Osteoblast (primary cell): Measurements from ENCODE around the gene VMA21. TPM values are rescaled to one million over a fixed set of nuclear protein-coding genes. Genes with fewer than 3 reads are reported as not detected.

Source experiments
- DNase-seq: peaks from one replicate; pipeline ENCODE4 v3.0.0; 2011; ENCODE audit warnings: low spot score, mixed read lengths; ENCODE audit not compliant: insufficient read length; ENCODE audit errors: missing footprints
- H2AFZ ChIP-seq: 2 replicates; pipeline ENCODE4 v1.6.0; 2011; ENCODE audit warnings: mild to moderate bottlenecking, low read length
- H3K27ac ChIP-seq: 2 replicates; pipeline ENCODE4 v1.5.1; 2011; ENCODE audit warnings: mild to moderate bottlenecking, low read depth, low read length, moderate library complexity
- H3K27me3 ChIP-seq: 2 replicates; pipeline ENCODE4 v1.6.0; 2012; ENCODE audit warnings: mild to moderate bottlenecking, control low read depth, inconsistent platforms, low read length, moderate library complexity; ENCODE audit not compliant: insufficient read depth
- H3K36me3 ChIP-seq: 2 replicates; pipeline ENCODE4 v1.5.1; 2011; ENCODE audit warnings: mild to moderate bottlenecking, low read length, control low read depth, moderate library complexity; ENCODE audit not compliant: insufficient read depth
- H3K4me1 ChIP-seq: 2 replicates; pipeline ENCODE4 v1.5.1; 2011; ENCODE audit warnings: mild to moderate bottlenecking, low read length, control low read depth, moderate library complexity; ENCODE audit not compliant: insufficient read depth
- H3K4me2 ChIP-seq: 2 replicates; pipeline ENCODE4 v1.6.0; 2011; ENCODE audit warnings: mild to moderate bottlenecking, low read length; ENCODE audit not compliant: insufficient read depth
- H3K4me3 ChIP-seq: fragments of 200-600 bp; sonication (generic); 3 replicates; pipeline ENCODE4 v1.5.1; 2012; ENCODE audit warnings: mild to moderate bottlenecking, low read length, inconsistent platforms; ENCODE audit not compliant: insufficient read depth
- H3K79me2 ChIP-seq: 2 replicates; pipeline ENCODE4 v1.6.0; 2012; ENCODE audit warnings: mild to moderate bottlenecking, low read length, control low read depth, inconsistent platforms; ENCODE audit not compliant: insufficient read depth
- H3K9me3 ChIP-seq: 2 replicates; pipeline ENCODE4 v1.5.1; 2011; ENCODE audit warnings: low read depth, low read length, control low read depth
- H4K20me1 ChIP-seq: 2 replicates; pipeline ENCODE4 v1.6.0; 2012; ENCODE audit warnings: mild to moderate bottlenecking, low read length, control low read depth; ENCODE audit not compliant: insufficient read depth
- total RNA-seq: library from RNA; depleted of rRNA; stranded (reverse); fragments of >200 nt; gene quantifications from 2 replicates; pipeline ENCODE4 v1.2.3, GENCODE V29; 2012
- TF ChIP-seq, protein P1 (sequence below): IDR thresholded peaks from 2 replicates; pipeline ENCODE4 v1.5.1; 2011; ENCODE audit warnings: mild to moderate bottlenecking, low read depth, low read length, moderate library complexity; ENCODE audit errors: extremely low read depth

VMA21 gene
- total RNA-seq, 1 donor: 62.6 TPM

DNA sequence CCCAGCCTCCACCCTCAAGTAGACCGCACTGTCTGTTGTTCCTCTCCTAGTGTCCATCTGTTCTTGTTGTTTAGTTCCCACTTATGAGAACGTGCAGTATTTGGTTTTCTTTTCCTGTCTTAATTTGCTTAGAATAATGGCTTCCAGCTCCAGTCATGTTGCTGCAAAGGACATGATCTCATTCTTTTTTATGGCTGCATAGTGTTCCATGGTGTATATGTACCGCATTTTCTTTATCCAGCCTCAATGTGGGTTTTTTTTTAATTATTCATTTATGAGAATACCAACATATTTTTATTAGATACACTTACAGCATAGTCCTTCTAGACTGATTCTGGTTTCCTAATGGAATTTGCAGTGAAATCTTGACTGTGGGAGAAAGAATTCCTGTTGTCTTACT, 1.3 kb downstream of the VMA21 start:
- peaks cover 61% of the 10 kb centered on the region for H3K79me2 ChIP-seq
- DNase-seq: no peak
- peak overlapping the region; percentile 95 for H3K4me2 ChIP-seq
- TF ChIP-seq, protein P1, sequence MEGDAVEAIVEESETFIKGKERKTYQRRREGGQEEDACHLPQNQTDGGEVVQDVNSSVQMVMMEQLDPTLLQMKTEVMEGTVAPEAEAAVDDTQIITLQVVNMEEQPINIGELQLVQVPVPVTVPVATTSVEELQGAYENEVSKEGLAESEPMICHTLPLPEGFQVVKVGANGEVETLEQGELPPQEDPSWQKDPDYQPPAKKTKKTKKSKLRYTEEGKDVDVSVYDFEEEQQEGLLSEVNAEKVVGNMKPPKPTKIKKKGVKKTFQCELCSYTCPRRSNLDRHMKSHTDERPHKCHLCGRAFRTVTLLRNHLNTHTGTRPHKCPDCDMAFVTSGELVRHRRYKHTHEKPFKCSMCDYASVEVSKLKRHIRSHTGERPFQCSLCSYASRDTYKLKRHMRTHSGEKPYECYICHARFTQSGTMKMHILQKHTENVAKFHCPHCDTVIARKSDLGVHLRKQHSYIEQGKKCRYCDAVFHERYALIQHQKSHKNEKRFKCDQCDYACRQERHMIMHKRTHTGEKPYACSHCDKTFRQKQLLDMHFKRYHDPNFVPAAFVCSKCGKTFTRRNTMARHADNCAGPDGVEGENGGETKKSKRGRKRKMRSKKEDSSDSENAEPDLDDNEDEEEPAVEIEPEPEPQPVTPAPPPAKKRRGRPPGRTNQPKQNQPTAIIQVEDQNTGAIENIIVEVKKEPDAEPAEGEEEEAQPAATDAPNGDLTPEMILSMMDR: no peak
- H3K4me3 ChIP-seq: peak overlapping the region; percentile 83
- H4K20me1 ChIP-seq: peaks cover 14% of the 10 kb centered on the region
- H3K9me3 ChIP-seq: no peaks in the 10 kb centered on the region
- no peaks in the 10 kb centered on the region for H3K36me3 ChIP-seq
- no peak overlapping the region for H2AFZ ChIP-seq
- peaks cover 16% of the 10 kb centered on the region for H3K4me1 ChIP-seq
- H3K27me3 ChIP-seq: no peaks in the 10 kb centered on the region
- no peak overlapping the region for H3K27ac ChIP-seq

DNA sequence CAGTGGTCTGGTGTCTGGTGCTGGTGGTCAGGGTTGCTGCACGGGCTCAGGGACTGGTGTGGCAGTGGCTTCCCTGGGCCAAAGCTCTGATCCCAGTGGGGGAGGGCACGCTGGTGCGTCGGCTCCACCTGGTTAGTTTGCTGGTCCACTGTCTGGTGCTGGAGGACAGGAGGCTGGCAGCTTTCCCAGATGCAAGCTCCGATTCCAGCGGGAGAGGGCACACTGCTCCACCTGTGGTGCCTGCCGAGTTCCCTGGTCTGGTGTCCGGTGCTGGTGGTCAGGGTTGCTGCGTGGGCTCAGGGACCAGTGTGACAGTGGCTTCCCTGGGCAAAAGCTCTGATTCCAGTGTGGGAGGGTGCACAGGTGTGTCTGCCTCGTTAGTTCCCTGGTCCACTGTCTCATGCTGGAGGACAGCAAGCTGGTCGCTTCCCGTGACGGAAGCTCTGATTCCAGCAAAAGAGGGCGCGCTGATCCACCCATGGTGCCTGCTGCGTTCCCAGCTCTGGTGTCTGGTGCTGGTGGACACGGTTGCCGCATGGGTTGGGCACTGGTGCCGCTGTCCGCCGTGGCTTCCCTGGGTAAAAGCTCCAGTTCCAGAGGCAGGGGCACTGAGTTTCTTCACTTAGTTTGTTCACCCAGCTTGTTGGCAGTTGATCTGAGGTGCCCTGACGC, 5.8 kb downstream of the VMA21 start:
- TF ChIP-seq, protein P1: no peak
- Histone ChIP-seq H3K27me3 (no peaks in the 10 kb centered on the region), H3K4me1 (peaks cover 5% of the 10 kb centered on the region), H3K27ac (no peak overlapping the region), H3K4me3 (no peak overlapping the region), H3K36me3 (peaks cover 7% of the 10 kb centered on the region), H3K79me2 (peaks cover 61% of the 10 kb centered on the region), H2AFZ (no peak overlapping the region), H3K9me3 (no peaks in the 10 kb centered on the region), H3K4me2 (no peak overlapping the region), H4K20me1 (peaks cover 15% of the 10 kb centered on the region)
- no peak for DNase-seq

DNA sequence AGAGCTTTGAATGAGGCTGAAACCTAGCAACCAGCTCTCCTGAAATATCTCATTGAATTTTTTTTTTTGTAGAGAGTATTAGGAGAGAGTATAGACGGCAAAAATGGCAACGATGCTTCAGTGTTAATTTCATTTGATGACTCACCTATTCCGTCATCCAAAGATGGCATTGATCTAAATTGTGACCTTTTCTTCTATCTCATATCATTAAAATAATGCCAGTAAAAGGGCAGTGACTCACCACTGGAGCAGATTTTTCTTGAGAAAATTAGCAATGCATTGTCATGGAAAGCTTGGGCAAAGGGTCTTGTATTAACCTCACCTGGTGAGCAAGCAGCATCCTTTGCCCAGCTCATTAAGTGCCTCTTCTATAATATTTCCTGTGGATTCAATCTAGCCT, 19.6 kb downstream of the VMA21 start:
- no peak for DNase-seq
- Histone ChIP-seq H3K4me3 (no peak overlapping the region), H2AFZ (no peak overlapping the region), H3K9me3 (no peaks in the 10 kb centered on the region), H4K20me1 (no peaks in the 10 kb centered on the region), H3K36me3 (no peaks in the 10 kb centered on the region), H3K4me1 (no peaks in the 10 kb centered on the region), H3K79me2 (no peaks in the 10 kb centered on the region), H3K27ac (no peak overlapping the region), H3K4me2 (no peak overlapping the region), H3K27me3 (no peaks in the 10 kb centered on the region)
- TF ChIP-seq, protein P1: no peak

DNA sequence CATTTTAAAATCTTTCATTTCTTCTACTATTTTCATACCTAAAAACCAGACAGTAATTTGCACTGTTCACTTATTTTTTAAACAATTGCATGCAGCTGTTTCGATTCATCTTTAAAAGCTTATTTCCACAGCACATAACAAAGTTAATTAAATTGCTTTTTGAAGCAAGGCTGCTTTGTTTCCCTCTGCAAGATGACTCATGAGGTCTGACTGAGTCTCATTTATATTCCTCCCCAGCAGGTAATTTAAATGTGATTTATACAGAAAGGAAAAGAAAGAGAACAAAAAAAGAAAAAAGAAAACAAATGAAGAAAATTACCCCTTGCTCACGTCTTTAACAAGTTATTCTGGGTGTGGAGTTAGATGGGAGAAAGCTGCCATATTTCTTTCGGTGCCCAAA, 22.8 kb downstream of the VMA21 start:
- no peak for DNase-seq
- Histone ChIP-seq H3K4me3 (no peak overlapping the region), H3K4me1 (no peaks in the 10 kb centered on the region), H3K9me3 (no peaks in the 10 kb centered on the region), H3K27ac (no peak overlapping the region), H3K36me3 (no peaks in the 10 kb centered on the region), H2AFZ (no peak overlapping the region), H3K79me2 (no peaks in the 10 kb centered on the region), H4K20me1 (no peaks in the 10 kb centered on the region), H3K27me3 (no peaks in the 10 kb centered on the region), H3K4me2 (no peak overlapping the region)
- TF ChIP-seq, protein P1: no peak
